NCI-H2171 treated with DMSO at 0.1 percent for 48 hours (cell line): ENCODE results near the gene CAMKK1.

Experiments used
- DNase-seq: peaks from one replicate; lab custom pipeline; 2025; lab: John Stamatoyannopoulos, UW

CAMKK1 gene

DNA sequence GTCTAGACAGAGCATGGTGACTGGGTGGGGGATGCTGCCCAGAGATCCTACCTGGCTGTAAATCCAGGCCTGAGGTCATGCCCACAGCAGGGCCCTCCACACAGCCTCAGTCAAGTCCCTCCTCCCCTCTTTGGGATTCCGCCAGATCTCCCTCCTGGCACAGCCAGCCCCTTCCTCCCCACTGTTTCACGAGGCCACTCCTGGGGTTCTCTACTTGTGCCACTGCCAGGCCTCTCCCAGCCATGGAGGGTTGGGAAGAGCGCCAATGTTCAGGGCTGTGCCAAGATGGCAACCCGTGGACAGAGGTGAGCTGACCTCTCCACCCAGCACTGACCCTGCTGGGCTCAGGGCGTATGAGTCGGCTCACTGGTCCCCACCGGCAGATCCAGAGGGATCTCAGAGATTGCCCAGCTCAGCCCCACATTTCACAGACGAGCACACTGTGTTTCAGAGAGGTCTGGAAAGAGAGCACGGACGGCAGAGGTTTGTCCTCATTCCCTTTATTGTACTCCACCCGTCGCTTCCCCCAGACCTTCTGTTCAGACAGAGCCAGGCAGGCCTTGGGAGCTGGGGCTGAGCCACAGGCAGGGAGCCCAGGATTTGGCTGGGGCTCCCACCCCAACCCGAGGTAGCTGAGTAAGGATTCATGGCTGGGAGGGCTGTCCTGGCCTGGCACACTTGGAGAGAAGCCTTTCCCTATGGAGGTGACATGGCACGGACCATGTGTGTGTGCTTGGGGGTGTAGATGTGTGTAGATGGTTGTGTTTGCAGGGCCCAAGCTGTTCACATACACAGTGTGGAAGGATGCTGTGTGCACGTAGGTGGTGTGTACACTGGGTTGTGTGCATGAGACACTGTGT lies 3.5 kb upstream of the CAMKK1 start:
- no peak for DNase-seq

DNA sequence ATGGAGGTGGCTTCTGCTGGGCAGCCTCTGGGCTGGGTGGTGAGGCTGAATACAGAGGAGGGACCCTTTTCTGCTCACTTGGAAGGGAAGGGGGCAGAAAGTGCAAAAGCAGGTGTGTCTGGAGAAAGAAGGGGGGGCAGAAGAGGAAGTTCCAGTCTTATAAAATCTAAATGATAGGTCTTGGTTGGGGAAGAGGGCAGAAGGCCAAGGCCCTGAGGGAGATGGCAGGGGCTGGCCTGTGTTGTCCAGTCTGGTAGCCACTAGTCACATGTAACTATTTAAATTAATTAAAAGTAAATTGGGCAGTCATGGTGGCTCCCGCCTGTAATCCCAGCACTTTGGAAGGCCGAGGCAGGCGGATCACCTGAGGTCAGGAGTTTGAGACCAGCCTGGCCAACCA lies 2.5 kb upstream of the CAMKK1 start:
- no peak for DNase-seq

DNA sequence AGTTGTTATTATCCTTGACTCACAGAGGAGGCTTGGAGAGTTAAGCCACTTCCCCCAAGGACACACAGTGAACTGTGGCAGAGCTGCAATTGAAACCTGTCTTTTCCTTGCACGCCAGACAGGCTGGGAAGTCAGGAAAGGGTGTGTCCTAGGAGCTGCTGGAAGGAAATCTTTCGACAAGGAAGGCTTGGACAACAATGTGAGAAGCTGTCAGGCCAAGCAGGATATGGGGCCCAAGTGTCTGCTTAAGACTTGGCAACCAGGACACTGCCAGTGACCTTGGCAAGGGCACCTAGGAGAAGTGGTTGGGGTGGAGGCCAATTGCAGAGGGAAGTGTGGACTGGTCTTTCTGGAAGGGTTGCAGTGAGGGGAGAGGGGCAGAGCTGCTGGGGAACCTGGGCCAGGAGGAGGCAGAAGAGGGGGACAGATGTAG lies 2.1 kb upstream of the CAMKK1 start:
- DNase-seq: no peak

DNA sequence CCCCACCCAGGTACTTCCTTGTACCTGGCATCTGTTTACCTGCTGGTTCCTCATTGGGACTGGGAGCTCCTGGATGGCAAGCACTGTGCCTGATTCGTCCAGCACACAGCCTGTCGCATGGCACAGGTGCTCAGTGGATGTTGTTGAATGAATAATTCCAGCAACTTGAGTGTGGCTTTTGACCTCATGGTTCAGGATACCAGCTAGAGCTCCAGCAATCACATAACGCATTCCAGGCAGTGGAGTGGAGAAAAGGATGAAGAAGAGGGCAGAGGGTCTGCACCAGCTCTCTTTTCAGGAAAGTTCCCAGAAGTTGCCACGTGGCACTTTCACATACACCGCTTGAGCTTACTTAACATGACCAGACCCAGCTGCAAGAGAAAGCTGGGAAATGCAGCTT lies 1.3 kb upstream of the CAMKK1 start:
- no peak for DNase-seq

DNA sequence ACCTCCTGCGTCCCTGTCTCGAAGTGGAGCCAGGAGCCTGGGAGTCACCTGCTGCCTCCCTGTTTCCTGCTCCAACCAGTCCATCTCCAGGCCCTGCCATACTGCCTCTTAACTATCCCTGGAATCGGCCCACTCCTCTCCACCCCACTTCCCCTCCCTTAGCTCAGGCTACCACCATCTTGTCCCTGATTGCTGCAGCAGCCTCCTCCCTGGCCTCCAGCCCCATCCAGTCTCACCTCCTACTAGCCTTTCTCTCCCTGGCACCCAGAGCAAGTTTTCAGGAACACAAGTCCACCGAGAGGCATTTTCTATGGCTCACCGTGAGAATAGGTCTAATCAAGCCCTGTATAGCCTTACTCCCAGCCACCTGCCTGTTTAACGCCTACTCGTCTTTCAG lies 865 bp upstream of the CAMKK1 start:
- DNase-seq: no peak

DNA sequence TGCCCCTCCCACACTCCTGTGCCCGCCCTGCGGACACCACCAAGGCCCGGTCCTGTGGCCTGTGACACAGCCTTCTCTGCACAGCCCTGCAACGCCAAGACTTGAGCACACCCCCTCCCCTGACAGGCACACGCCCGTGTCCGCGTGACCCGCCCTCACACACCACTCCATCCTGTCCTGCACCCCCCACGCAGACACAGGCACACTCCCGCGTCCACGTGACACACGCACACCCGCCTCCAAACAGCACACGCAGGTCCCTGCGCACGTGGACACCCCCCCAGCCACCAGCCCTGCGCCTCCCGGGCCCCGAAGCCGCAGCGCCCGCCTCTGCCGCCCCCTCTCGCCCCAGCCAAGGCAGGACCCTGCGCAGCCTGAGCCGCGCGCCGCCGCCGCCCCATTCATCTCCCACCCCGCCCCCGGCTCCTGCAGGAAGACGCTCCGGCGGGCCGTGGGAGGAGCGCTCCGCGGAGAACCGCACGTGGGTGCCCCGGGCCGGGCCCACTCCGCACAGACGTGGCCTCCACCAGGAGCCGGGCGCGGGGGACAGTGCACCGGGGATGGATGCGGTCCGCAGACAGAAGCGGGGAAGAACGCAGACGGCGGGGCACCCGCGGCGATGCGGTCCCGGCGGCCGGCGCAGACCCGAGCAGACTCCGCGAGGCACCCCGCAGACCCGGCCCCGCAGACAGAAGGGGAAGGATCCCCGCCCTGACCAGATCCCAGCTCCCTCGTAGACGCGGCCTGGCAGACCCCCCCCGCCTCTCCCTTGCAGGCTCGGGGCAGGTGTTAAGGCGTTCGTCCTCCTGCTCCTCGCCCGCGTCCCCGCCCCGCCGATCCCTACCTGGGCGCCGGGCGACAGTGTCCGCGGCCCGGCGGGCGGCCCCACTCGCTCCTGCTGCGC lies 506 bp downstream of the CAMKK1 start:
- peak; percentile 64 for DNase-seq

DNA sequence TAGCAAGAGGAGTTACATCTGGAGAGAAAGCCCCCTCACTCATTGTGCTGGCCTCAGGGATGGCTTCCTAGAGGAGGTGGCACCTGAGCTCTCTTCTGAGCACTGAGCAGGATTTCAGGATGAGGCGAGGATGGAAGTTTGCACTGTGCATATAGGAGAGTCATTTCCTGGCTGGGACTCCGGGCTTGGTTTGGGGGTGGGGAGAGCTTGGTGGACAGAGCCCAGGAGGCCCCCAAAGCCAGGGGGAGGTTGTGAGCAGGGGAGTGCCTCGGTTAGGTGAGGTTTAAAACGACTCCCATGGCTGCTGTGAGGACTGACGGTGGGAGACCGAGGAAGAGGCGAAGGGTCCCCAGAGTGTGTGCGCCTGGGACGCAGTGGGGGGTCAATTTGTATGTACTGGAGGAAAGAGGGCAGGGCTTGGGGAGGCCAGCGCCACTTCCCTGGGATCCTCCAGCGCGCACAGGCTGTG lies 1.2 kb downstream of the CAMKK1 start:
- no peak for DNase-seq

DNA sequence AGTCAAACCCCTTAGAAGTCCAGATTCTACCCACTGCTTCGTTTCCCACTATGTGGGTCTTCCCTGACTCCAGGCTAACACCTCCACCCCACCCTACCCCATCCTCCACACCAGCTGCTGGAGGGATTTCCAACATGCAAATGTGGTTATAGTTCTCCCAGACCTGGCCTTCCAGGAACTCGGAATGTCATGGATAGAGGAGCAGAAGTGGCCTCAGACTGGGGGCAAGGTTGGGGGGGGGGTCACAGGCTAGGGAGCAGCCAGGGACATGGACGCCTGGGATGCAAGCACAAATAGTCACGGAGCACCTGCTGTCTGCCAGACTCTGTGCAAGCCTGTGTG lies 2.0 kb downstream of the CAMKK1 start:
- no peak for DNase-seq

DNA sequence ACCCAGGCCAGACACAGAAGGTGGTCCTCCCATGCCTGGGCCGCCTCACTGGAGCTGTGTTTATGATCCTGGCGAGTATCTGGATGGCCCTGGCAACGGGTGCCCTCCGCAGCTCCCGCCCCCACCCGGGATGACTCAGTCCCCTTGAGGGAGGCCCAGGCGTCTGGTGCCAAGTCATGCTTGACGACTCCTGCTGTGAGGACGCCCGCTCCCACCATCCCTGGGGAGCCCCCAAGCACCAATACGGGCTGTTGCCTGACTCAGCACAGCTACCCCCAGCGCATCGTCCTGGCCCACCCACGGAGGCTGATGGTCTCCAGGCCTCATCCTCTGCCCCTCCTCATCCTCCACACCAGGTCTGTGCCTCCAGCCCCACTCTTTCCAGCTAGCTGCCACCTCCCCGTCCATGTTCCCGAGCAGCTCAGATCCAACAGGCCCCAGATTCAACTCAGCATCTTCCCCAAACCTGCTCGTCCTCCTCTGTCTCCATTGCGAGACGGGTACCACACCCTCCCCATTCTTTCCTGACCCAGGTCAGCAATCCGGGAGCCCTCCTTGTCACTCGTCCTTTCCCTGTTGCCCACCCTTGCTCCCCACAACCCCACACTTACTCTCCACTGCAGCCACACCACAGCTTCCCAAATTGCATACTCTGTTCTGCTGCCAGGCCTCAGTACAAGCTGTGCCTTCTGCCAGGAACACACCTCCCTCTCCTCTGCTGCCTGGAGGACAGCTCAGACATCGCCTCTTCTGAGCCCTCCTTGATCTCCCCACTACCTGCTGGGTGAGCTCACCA lies 2.6 kb downstream of the CAMKK1 start:
- DNase-seq: peak; percentile 90

DNA sequence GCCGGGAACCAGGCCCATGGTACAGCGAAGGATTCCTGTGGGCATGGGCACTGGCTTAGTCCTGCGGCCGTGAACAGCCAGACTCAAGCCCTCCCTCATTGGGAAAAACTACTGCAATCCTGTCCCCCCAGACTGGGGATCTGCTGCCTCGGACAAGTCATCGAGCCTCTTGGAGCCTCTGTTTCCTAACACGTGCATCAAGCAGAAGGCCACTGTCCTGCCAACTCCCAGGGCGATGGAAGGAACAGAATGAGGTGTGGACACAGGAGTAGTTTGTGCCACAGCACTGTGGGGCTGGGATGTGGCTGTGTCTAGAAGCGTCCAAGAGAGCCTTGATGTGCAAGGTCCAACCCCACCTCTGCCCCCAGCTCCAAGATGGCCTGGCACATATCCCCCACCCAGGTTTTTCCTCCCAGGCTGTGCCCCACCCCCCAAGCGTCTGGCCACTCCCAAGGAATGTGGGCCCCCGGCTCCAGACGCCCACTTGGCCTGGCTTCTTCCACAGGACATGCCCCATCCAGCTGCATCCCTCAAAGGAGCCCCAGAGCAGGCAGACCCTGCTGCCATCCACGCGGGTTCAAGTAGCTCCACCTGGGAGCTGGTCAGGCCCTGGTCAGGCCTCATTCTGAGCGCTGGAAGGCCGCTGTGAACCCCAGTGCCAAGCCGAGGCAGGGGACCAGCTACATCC lies 3.4 kb downstream of the CAMKK1 start:
- no peak for DNase-seq

DNA sequence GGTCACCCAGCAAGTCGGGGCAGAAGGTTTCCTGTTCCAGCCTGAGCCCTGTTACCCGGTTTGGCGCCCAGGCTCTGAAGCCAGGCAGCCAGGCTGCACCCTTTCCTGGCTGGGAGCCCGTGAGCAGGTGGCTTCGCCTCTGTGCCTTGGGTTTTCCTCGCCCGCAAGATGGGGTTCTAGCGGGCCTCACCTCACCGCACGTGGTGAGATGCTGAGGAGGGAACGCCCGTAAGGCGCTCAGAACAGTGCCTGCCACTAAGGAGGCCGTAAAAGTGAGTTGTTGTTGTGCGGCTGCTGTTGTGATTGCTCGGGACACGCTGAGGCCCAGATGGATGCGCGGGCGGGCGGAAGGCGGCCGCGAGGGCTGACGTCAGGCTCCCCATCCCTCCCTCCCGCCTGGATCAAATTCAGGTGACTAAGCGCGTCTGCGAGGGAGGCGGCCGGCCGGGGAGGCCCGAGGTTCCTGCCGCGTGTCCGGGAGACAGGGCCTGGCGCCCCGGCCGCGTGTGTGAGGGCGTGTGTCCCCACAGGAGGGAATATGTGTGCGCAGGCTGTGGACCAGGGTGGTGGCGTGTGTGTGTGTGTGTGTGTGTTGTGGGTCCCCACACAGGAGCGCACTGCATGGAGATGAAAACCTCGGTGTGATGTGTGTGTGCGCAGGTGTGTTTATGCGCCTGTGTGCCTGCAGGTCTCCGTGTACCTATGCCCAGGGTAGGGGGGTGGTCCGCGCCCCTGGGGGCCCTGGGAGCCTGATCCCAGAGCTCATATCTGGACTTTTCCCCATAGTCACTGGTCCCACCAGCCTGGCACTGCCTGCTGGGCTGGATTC lies 4.3 kb downstream of the CAMKK1 start:
- peak; percentile 97 for DNase-seq

DNA sequence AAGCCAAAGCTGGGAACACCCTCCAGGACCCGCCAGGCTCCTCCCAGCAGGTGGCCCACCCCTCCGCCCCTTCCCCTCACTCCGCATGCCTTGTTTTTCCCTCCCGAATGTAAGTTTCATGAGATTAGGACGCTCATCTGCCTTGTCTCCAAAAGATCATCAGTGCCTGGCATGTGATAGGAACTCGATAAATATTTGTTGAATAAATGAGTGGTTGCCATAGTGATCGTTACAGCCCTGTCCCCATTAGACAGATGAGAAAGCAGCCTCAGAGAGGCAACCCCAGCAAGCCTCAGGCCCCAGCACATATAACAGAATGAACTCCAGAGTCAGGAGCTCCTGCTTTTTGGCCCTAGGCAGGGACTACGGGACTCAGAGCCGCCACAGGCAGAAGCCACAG lies 5.0 kb downstream of the CAMKK1 start:
- peak; percentile 70 for DNase-seq

DNA sequence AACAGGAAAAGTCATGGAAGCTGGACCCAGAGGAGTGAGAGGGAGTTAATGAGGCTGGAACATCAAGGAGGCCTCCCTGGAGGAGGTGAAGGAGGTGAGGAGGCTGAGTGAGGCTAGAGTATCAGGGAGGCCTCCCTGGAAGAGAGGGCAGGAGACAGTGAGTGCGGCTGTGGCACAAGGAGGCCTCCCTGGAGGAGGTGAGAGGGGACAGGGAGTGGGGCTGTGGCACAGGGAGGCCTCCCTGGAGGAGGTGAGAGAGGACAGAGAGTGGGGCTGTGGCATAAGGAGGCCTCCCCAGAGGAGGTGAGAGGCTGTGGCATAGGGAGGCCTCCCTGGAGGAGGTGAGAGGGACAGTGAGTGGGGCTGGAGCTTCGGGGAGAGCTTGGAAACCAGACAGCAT lies 5.5 kb downstream of the CAMKK1 start:
- DNase-seq: no peak

DNA sequence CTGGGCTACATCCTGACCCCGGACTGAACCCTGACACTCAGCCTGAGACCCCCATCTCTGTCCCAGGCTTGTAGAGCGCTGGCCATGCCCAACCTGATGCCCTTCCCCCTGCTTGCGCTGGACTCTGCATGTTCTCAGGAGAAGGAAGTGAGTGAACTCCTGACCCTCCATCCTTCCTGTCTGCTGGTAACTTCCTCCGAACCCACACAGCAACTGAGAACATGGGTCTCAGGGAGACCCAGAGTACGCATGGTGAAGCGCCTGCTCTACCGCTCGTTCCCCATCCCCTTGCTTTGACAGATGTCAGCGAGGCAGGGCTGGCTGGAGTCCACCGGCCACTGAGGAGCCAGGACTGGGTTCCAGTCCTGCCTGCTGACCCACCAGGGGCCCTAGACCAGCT lies 6.1 kb downstream of the CAMKK1 start:
- DNase-seq: no peak

DNA sequence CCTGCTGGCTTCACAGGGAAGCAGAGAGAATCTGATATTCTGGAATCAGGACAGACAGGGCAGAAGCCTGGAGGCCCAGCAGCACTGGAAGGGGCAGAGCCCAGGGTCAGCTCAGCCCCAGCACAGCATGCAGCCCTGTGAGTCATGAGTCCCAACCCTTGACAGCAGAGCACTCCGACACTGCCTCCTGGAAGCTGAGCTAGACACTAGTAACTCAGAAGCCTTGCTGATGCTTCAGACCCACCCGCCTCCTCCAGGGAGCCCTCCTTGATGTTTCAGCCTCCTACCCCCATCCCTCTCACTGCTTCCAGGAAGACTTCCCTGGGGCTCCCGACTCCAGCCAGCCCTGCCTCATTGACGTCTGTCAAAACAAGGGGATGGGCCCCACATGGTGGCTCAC lies 6.9 kb downstream of the CAMKK1 start:
- DNase-seq: no peak

DNA sequence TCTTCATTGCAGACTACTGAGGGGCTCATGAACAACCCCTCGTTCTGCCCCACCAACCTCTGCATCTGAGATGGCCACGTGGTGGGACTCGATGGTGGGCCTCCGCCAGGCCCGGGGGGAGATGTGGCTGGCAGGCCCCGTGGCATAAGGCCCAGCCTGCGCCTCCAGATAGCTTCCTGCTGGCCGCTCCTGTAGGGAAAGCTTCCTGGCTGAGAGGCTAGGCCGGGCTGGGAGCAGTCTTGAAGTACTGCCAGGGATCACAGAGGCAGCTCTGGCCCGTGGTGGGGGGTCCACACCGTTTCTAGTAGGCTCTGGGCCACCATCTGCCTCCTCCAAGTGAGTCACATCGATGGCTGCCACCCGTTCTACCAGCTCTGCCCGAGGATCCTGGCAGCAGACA lies 7.6 kb downstream of the CAMKK1 start:
- no peak for DNase-seq

DNA sequence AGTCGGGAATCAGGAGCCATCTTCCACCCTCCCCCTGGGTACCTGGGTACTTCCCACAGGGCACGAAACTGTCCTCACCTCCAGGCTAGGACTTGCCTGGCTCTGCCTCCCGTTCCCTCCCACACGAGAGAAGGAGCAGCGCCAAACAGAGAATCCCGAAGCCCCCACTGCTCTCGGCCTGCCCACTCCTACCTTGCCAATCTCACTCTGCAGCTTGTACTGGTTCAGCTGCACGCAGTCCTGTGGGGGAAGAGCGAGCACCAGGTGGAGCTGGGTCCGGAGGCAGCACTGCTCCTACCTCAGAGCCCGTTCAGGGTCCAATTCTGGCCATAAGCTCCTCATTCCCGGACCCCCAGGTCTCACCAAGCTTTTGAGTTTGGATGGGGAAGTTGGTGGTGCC lies 8.7 kb downstream of the CAMKK1 start:
- no peak for DNase-seq

DNA sequence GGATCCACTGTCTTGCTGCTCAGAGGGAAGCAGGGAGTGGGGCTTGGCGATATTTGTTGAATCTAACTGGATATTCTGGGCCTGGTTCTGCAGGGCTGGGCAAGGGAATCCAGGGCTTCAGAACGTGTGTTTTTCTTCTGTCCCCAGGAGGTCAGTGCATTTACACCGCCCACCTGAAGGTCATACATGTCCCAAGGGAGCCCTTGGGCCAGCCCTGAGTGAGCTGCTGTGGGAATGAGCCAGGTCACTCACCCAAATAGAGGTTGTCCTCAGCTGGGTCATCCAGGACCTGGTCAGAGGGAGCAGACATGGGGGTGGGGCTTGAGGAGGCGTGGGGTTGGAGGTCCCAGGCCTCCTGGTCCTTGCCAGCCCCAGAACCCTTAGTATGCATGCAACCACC lies 10.6 kb downstream of the CAMKK1 start:
- DNase-seq: no peak

DNA sequence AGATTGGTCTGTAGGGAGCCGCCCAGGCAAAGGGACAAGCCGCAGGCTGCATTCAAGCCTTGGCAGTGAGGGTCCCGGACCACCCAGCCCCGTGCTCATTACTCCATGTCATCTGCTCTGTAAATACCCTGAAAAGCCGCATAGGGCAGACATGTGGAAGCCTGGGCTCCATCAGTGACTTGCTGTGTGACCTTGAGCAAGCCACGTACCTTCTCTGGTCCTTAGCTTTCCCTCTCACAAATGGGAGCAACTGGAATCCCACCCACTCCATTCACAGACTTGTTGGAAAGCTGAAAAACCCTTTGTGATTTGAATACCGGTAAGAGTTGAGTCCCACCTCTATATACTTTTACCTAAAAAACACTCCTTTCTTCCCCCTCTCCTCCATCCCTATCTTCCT lies 11.9 kb downstream of the CAMKK1 start:
- DNase-seq: no peak

DNA sequence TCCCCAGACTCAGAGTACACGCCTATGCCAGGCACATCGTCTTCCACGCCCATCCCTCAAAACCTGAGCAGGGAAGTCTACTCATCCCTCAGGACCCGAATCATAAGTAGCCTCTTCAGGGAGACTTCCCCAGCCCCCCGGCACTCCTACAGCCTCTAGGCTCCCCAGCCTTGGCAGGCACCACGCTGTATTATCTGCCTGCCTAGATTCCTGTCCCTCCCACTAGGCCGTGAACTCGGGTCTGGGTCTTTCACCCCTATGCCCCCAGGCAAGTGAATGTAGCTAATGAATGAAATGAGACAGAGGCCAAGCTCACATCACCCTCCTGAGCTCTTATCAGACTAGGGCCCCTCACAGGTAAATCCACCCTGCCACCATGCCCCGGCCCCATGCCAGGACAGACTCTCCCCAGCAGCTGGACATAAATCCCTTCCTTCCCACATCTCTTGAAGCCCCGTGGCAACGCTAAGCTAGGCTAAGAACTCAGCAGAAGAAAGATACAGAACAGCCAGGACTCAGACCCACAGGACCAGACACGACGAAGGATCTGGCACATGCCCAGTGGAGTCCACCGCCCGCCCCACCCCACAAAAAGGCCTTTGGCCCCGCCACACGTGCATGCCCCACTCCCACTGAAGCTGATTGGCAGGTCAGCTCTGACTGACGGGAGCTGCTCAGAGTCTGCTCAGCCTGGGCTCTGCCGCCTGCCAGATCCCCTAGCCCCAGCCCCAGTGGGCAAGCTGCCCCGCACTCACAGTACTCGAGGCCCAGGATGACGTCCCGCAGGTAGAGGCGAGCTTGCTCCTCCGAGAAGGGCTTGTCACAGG lies 13.0 kb downstream of the CAMKK1 start:
- no peak for DNase-seq
